Urothelium cell line (cell line): ENCODE results near the gene BABAM2.
"Not testable (repeated sequence)": the region's sequence is repeated elsewhere in the genome, so short reads cannot be mapped to it uniquely, and the experiment has no call there.

Source experiments
- DNase-seq: peaks from one replicate; pipeline ENCODE4 v3.0.0; 2011; ENCODE audit warnings: low spot score, mixed read lengths
- FAIRE-seq: peaks from 2 replicates; lab custom pipeline; 2011; peaks lifted over from hg19 to GRCh38; lab: Jason Lieb, UNC

BABAM2 gene

DNA sequence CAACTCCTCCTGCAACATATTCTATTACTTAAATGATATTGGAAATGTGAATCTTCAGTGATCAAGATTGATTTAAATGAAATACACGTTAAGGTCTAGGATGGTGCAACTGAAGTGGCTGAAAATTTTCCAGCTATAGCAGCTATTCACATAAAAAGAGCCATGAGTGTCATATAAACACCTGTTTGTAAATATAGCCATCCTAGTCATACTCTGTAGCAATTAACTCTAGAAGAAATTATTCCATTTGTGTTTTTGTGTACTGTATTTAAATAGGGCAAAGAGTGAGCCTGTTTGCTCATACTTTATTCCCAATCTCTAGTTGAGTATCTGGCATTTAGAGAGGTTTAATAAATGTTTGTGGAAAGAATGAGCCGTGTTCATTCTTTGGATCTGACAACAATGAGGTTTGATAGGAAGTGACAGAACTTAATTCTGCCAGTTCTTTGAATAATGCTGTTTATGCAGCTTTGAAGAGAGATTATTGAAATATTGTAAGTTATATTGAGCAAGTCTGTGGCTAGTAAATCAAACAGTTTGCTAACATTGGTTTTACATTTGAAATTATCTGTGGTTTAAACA is 49.7 kb downstream of the BABAM2 start:
- FAIRE-seq: no peak
- DNase-seq: no peak

GRCh38 chr2:27940982-27941381 is 50.5 kb downstream of the BABAM2 start:
- DNase-seq (no peak), FAIRE-seq (no peak)

DNA sequence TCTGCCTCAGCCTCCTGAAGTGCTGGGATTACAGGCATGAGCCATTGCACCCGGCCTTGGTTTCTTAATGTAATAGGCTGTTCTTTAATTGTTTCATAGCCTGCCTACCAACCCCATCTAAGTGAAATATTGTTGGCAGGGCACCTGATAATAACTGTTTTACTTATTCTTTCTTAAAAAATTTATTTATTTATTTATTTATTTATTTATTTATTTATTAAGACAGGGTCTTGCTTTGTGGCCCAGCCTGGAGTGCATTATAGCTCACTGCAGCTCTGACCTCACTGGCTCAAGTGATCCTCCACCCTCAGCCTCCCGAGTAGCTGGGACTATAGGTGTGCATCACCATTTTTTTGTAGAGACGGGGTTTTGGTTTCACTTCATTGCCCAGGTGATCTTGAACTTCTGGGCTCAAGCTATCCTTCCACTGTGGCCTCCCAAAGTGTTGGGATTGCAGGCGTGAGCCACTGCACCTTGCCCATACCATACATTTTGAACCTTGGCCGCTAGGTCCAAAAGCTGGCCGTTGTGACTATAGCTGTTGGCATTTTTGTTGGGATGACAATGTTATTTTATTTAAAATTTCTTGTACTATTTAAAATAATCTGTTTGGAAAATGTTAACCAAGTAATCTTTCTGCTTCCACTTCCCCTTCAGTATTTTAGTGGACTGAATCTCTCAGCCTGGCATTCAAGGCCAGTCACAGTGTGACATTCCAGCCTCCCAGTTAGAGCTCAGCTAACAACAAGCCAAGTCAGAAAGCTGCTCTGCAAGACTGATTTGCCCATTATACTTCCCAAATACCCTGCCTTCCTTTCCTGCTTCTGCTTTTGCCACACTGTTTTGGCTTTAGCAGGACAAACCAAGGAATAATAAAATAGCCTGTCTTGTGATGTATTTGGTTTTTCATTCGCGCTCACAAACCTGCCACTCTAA is 52.4 kb downstream of the BABAM2 start:
- DNase-seq: no peak
- no peak for FAIRE-seq

DNA sequence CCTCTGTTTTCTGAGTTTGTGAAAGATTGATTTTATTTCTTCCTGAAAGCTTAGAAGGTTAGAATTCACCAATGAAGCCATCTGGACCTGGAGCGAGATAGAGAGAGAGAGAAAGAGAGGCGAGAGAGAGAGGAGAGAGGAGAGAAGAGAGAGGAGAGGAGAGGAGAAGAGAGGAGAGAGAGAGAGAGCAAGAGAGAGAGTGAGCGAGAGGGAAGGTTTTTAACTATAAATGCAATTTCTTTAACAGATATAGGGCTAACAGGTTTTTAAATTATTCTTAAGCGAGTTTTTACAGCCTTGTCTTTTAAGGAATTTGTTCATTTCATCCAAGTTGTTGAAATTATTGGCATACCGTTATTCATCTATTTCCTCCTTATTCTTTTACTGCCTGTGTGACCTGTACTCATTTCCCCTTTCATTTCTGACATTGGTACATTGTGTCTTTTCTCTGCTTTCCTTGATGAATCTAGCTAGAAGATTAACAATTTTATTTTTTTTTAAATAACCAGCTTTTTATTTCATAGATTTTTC is 56.1 kb downstream of the BABAM2 start:
- FAIRE-seq: no peak
- no peak for DNase-seq

DNA sequence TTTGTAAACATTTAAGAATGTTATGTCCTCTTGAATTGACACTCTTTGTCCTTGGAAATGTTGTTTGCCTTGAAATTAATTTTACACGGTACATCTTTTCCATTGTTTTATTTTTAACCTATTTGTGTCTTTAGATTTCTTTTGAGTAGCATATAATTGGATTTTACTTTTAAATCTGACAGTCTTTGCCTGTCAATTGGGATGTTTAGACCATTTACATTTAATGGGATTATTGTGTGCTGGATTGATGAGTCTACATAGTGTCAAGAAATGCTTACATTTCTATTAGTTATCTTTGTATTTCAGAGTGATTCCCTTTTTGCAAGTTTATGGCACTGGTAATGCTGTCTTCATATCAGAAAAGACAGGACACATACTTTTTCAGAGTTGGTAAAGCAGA is 61.5 kb downstream of the BABAM2 start:
- FAIRE-seq (no peak), DNase-seq (no peak)

DNA sequence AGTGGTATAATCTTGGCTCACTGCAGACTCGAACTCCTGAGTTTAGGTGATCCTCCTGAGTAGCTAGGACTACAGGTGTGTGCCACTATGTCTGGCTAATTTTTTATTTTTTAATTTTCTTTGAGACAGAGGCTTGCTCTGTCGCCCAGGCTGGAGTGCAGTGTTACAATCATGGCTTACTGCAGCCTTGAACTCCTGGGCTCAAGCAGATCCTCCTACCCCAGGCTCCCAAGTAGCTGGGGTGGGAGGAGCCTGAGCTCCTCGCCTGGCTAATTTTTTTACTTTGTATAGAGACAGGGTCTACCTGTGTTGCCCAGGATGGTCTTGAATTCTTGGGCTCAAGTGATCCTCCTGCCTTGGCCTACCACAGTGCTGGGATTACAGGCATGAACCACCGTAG is 62.5 kb downstream of the BABAM2 start:
- peak; percentile 82 for FAIRE-seq
- no peak for DNase-seq

GRCh38 chr2:27954221-27954673 is 63.7 kb downstream of the BABAM2 start:
- FAIRE-seq (no peak), DNase-seq (peak; percentile 30)

- FAIRE-seq (peak; percentile 65), DNase-seq (peak; percentile 58)
Observed at GRCh38 chr2:27954771-27955383, 64.3 kb downstream of the BABAM2 start.

GRCh38 chr2:27955384-27956161 is 65.0 kb downstream of the BABAM2 start:
- DNase-seq: no peak
- no peak for FAIRE-seq

DNA sequence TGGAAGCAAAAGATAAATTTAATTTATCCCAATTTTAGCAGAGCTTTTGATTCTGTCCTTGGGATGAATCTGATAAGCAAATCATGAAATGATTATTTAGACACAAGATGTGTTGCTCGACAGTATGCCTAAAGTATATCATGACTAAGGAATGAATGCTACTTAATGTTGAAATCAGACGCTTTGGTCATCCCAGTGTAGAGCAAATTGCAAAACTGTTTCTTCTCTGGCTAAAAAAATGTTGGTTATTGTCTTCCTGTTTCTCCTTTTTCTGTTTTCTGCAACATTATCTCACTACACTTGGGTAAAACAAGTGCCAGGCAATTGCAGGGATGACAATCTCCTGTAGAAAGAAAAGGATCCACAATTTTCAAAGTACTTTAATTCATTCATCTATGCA is 66.4 kb downstream of the BABAM2 start:
- DNase-seq: no peak
- FAIRE-seq: no peak

DNA sequence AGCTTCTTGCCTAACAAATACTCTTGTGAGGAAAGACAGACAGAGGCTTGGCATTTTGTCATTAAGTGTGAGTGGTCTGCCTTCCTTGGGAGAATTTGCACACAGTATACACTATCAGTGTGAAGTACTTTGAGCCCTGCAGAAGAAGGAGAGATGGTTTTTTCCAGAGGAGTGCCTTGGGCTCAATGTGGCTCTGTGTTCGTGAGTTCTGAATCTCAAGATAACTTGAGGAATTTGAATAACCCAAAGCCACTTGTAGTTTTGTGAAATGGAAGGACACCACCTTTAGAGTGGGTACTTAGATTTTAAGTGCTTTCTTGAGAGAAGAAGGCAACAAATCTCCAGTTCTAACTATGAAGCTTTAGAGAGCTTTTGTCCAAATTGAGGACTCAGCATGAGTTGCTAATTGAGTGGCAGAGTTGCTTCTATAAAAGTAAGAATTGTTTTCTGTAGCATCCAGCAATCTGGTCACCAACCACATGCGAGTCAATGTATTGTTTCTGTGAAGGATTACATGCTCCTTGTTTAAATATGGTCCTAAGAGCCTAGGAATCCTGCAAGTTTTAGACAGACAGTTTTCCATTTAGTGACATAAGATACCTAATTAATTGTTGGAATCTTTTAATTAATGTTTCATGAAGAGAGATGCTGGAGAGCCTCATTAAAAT is 68.3 kb downstream of the BABAM2 start:
- DNase-seq (no peak), FAIRE-seq (no peak)

GRCh38 chr2:27959496-27959895 is 69.0 kb downstream of the BABAM2 start:
- FAIRE-seq: no peak
- peak; percentile 31 for DNase-seq

- peak; percentile 85 for DNase-seq
- FAIRE-seq: peak; percentile 58
Observed at GRCh38 chr2:27960237-27960912, 69.8 kb downstream of the BABAM2 start.

DNA sequence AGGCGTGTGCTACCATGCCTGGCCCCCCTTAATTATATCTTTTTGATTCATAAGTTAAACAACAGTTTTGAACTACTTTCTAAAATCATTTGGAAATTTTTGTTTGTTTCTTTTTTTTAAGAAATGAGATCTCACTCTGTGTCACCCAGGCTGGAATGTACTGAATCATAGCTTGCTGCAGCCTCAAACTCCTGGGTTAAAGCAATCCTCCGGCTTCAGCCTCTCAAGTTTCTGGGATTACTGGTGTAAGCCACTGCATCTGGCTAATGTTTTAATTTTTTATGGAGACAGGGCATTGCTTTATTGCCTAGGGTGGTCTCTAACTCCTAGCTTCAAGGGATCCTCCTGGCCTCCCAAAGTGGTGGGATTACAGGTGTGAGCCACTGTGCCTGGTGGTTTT is 71.5 kb downstream of the BABAM2 start:
- DNase-seq: no peak
- FAIRE-seq: no peak

- no peak for FAIRE-seq
- no peak for DNase-seq
Observed at GRCh38 chr2:27963472-27963871, 72.9 kb downstream of the BABAM2 start.

DNA sequence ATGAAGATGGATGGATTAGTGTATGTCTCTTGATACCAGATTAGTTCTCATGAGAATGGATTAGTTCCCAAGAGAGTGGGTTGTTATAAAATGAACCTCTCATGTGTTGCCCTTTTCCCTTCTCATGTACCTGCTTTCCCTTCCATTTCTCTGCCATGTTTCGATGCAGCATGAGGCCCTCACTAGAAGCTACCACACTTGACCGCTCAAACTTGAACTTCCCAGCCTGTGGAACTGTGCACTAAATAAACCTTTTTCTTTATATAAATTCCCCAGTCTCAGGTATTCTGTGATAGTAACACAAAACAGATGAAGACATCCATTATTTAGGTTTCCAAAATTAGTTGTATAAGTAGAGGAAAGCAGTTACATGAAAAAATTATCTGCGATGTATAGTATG is 73.5 kb downstream of the BABAM2 start:
- DNase-seq (no peak), FAIRE-seq (peak; percentile 53)

DNA sequence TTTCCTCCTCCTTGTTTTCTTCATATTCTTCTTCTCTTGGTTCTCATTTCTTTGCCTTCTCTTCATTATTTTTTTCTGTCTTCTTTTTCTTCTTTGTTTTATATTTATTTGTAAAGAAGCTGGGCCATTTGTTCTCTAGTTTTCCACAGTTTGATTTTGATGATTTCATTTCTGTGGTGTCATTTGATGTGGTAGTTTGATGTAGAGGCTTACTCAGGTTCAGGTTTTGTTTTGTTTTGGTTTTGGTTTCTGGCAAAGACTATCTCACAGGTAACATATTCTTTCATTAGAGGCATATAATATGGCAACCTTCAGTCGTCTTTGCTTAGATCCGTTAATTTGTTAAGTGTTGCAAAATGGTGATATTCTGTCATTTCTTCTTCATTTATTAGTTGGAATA is 75.3 kb downstream of the BABAM2 start:
- FAIRE-seq: no peak
- no peak for DNase-seq

- DNase-seq: no peak
- no peak for FAIRE-seq
Observed at GRCh38 chr2:27966466-27966865, 75.9 kb downstream of the BABAM2 start.

DNA sequence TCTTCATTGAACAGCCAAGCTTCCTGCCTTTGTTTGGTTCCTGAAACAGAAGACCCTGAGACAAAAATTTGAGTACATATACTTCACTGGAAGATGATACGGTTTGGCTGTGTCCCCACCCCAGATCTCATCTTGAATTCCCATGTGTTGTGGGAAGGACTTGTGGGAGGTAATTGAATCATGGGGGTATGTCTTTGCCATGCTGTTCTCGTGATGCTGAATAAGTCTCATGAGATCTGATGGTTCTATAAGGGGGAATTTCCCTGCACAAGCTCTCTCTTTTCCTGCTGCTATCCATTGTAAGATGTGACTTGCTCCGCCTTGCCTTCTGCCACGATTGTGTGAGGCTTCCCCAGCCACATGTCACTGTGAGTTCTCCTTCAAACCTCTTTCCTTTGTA is 76.5 kb downstream of the BABAM2 start:
- DNase-seq (no peak), FAIRE-seq (no peak)

- not testable (repeated sequence) for FAIRE-seq, DNase-seq
Observed at GRCh38 chr2:27968045-27968444, 77.5 kb downstream of the BABAM2 start.
